ENCODE measurements around the gene KDM4C.

- TF ChIP-seq GTF2F1 (IDR thresholded peaks at IDR 0.05; ENCODE audit: borderline replicate concordance, low read depth, low read length) (no peak), JUND (IDR thresholded peaks at IDR 0.05; ENCODE audit: low read length) (no peak), YY1 (IDR thresholded peaks at IDR 0.05; ENCODE audit: low read depth, low read length) (no peak), JUN (IDR thresholded peaks at IDR 0.05; ENCODE audit: low read depth, low read length) (no peak), CREB1 (IDR thresholded peaks at IDR 0.05) (no peak), POLR2A (IDR thresholded peaks at IDR 0.05; ENCODE audit: control extremely low read depth in 1 of 2, low read depth in 2 of 2, low read length in 2 of 2) (no peak)
- TF ChIP-seq, protein P1, sequence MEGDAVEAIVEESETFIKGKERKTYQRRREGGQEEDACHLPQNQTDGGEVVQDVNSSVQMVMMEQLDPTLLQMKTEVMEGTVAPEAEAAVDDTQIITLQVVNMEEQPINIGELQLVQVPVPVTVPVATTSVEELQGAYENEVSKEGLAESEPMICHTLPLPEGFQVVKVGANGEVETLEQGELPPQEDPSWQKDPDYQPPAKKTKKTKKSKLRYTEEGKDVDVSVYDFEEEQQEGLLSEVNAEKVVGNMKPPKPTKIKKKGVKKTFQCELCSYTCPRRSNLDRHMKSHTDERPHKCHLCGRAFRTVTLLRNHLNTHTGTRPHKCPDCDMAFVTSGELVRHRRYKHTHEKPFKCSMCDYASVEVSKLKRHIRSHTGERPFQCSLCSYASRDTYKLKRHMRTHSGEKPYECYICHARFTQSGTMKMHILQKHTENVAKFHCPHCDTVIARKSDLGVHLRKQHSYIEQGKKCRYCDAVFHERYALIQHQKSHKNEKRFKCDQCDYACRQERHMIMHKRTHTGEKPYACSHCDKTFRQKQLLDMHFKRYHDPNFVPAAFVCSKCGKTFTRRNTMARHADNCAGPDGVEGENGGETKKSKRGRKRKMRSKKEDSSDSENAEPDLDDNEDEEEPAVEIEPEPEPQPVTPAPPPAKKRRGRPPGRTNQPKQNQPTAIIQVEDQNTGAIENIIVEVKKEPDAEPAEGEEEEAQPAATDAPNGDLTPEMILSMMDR (IDR thresholded peaks at IDR 0.05; ENCODE audit: control extremely low read depth in 1 of 3, insufficient read depth in 1 of 3, low read depth in 1 of 3, low read length in 3 of 3), result no peak
- TF ChIP-seq, protein P2, sequence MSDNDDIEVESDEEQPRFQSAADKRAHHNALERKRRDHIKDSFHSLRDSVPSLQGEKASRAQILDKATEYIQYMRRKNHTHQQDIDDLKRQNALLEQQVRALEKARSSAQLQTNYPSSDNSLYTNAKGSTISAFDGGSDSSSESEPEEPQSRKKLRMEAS (IDR thresholded peaks at IDR 0.05), result no peak
Measured at GRCh38 chr9:6900440-6900883, 142.7 kb downstream of the KDM4C start.

All from H1 (cell line).